ENCODE data around the gene FAM162B. TPM values are rescaled to one million over a fixed set of nuclear protein-coding genes. Genes with fewer than 3 reads are reported as not detected.

FAM162B gene
- total RNA-seq, result 1.1 to 1.9 TPM (median 1.7 TPM) in 3 replicates

DNA sequence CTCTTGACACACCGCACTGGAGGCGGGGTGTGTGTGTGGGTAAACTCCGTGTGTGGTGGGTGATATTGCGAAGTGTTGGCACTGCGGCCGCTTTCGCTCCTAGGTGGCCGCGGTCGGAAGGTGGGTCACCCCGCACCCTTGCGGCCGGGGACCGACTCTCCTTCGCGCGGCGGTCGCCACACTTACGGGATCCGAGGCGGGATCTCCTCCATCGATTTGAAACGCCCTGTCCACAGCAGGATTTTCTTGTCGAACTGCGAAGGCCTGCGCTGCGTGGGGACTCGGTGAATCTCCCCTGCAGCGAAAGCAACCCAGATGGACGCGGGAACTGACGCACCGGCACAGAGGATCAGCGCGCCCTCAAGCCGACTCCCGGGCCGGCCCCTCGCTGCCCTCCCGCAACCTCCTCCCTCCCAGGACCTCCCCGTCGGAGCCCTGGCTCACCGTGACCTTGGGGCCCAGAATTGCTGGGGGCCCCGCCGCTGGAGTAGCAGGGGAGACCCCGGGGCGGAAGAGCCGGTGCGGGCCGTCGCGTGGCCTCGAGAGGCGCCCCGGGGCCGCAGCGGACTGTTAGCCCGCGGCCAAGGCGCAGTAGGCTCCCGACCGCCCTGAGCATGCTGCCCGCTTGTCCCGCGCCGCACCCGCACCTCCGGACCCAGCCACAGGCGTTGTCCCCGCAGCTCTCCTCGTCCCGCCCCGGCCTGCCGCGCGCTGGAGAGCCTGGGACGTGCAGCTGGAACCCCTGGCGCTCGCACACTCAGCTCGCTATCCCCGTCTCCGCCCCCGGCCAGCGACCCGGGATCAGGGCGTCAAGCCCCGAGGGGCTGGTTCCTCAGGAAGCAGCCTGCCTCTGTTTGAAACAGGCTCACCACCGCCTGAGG is at the start of gene FAM162B:
Gene FAM162B, minus strand, starts transcription at position 759 of the 881 bp plus-strand sequence. Its CDS starts 143 bp downstream, at position 616.
- Mint-ChIP-seq H3K4me1 (peaks cover 10% of the 10 kb centered on the region), H3K27me3 (ENCODE audit: low read depth) (peaks cover 60% of the 10 kb centered on the region), H3K27ac (no peak within 1 kb of the TSS), H3K9me3 (no peaks in the 10 kb centered on the region), H3K4me3 (peak within 1 kb of the TSS; percentile 79), H3K36me3 (no peaks in the 10 kb centered on the region)
- DNase-seq (ENCODE audit: low spot score in 2 of 2, unreplicated experiment in 2 of 2), result peak; percentile 27 to 47
- TF ChIP-seq, protein P1, sequence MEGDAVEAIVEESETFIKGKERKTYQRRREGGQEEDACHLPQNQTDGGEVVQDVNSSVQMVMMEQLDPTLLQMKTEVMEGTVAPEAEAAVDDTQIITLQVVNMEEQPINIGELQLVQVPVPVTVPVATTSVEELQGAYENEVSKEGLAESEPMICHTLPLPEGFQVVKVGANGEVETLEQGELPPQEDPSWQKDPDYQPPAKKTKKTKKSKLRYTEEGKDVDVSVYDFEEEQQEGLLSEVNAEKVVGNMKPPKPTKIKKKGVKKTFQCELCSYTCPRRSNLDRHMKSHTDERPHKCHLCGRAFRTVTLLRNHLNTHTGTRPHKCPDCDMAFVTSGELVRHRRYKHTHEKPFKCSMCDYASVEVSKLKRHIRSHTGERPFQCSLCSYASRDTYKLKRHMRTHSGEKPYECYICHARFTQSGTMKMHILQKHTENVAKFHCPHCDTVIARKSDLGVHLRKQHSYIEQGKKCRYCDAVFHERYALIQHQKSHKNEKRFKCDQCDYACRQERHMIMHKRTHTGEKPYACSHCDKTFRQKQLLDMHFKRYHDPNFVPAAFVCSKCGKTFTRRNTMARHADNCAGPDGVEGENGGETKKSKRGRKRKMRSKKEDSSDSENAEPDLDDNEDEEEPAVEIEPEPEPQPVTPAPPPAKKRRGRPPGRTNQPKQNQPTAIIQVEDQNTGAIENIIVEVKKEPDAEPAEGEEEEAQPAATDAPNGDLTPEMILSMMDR (IDR thresholded peaks at IDR 0.05; ENCODE audit: unreplicated experiment), result no peak

DNA sequence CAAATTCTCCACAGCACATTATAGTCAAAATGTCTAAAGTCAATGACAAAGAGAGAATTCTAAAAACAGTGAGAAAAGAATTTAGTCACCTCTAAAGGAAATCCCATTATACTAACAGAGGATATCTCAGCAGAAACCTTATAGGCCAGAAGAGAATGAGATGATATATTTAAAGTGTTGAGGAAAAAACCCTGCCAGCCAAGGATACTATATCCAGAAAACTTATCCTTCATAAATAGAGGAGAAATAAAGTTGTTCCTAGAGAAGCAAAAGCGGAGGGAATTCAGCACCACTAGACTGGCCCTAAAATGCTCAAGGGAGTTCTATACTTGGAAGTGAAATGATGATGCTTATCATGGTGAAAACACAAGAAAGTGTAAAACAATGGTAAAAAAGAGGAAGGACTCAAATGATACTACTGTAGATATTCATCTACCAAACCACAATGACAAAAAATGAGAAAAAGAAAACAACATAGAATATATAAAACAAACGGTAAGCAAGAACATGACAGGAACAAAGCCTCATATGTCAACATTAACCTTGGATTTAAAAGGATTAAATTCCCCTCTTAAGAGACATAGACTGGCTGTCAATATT is 46.6 kb upstream of the FAM162B start:
- Mint-ChIP-seq H3K4me3 (no peak overlapping the region), H3K36me3 (no peaks in the 10 kb centered on the region), H3K27me3 (ENCODE audit: low read depth) (no peaks in the 10 kb centered on the region), H3K9me3 (peaks cover 37% of the 10 kb centered on the region), H3K27ac (no peak overlapping the region), H3K4me1 (no peaks in the 10 kb centered on the region)
- TF ChIP-seq, protein P1 (IDR thresholded peaks at IDR 0.05; ENCODE audit: unreplicated experiment), result no peak
- no peak for DNase-seq (ENCODE audit: low spot score in 2 of 2, unreplicated experiment in 2 of 2)

DNA sequence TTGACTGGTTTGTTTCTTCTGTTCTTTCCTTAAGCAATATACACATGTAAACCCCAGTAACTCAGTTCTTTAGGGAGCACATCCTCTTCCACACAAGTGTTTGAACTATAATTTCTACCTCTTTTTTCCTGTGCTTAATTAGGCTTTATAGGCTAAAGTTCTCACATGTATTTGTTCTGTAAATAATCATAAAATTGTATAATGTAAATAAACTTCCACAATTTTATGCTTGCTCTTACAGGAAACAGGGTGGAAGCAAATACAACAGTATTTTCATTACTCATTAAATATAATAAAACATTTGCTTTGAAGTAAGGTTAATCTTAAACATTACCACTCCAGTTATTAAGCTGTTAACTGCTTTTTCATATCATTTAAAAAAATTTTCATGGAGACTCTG is 36.5 kb upstream of the FAM162B start:
- TF ChIP-seq, protein P1 (IDR thresholded peaks at IDR 0.05; ENCODE audit: unreplicated experiment), result no peak
- H3K27me3 Mint-ChIP-seq (ENCODE audit: low read depth), result no peaks in the 10 kb centered on the region
- DNase-seq (ENCODE audit: low spot score in 2 of 2, unreplicated experiment in 2 of 2), result no peak
- H3K27ac Mint-ChIP-seq, result no peak overlapping the region
- no peak overlapping the region for H3K4me3 Mint-ChIP-seq
- H3K9me3 Mint-ChIP-seq, result no peaks in the 10 kb centered on the region
- H3K36me3 Mint-ChIP-seq, result no peaks in the 10 kb centered on the region
- peaks cover 2% of the 10 kb centered on the region for H3K4me1 Mint-ChIP-seq

DNA sequence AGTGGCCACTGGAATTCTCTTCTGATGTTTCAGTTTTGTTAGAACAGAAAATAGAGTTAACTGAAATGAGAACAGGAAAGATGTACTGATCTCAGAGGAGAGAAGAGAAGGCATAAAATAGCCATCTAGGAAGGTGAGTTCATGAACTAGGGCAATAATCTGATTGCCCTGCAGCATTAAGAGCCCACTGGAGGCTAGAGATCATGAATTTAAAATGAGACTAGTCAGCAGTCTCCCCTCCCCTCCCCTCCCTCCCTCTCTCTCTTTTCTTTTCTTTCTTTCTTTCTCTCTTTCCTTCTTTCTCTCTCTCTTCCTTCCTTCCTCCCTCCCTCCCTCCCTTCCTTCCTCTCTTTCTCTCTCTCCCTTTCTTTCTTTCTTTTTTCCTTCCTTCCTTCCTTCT is 34.4 kb upstream of the FAM162B start:
- H3K27ac Mint-ChIP-seq, result no peak overlapping the region
- H3K4me1 Mint-ChIP-seq, result peaks cover 2% of the 10 kb centered on the region
- H3K9me3 Mint-ChIP-seq, result no peaks in the 10 kb centered on the region
- TF ChIP-seq, protein P1 (IDR thresholded peaks at IDR 0.05; ENCODE audit: unreplicated experiment), result no peak
- no peak overlapping the region for H3K4me3 Mint-ChIP-seq
- no peak for DNase-seq (ENCODE audit: low spot score in 2 of 2, unreplicated experiment in 2 of 2)
- H3K36me3 Mint-ChIP-seq, result no peaks in the 10 kb centered on the region
- no peaks in the 10 kb centered on the region for H3K27me3 Mint-ChIP-seq (ENCODE audit: low read depth)

DNA sequence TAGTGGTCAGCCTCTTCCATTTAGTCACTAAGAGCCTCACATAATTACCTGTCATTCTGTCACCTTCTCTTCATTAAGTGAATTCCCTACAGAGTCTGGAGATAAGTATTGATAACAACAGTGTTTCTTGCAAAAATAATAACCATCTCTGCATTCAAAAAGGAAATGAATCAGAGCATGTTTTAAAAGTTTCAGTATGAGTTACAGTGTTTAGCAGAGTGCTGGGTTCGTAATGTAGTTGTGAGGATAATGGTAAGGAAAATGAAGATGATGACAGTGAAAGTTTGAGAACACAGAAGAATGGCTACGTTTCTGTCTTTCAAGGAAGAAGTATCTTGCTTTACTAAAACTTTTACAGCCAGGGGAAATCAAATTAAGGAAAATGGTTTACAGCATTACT is 32.1 kb upstream of the FAM162B start:
- DNase-seq (ENCODE audit: low spot score in 2 of 2, unreplicated experiment in 2 of 2), result no peak
- Mint-ChIP-seq H3K4me1 (peaks cover 2% of the 10 kb centered on the region), H3K27me3 (ENCODE audit: low read depth) (peaks cover 9% of the 10 kb centered on the region), H3K36me3 (no peaks in the 10 kb centered on the region), H3K9me3 (no peaks in the 10 kb centered on the region), H3K27ac (no peak overlapping the region), H3K4me3 (no peak overlapping the region)
- TF ChIP-seq, protein P1 (IDR thresholded peaks at IDR 0.05; ENCODE audit: unreplicated experiment), result no peak
